Thymus (tissue), 11 donors: ENCODE data around the gene GART. TPM values are rescaled to one million over a fixed set of nuclear protein-coding genes. Genes with fewer than 3 reads are reported as not detected.

Experiments
- DNase-seq, 9 donors: peaks; one replicate each; pipeline ENCODE4 v3.0.0-alpha.2; 2013; ENCODE audit warnings: low spot score in 9 of 9, low read depth in 6 of 9, missing footprints in 1 of 9
- H3K27ac ChIP-seq, 2 donors: one replicate each; pipeline ENCODE4 v1.5.1; 2013; ENCODE audit warnings: control low read depth in 1 of 2, low read depth in 1 of 2, low read length in 1 of 2, mild to moderate bottlenecking in 1 of 2, moderate library complexity in 1 of 2
- H3K27me3 ChIP-seq, 2 donors: one replicate each; pipeline ENCODE4 v1.5.1; 2013; ENCODE audit warnings: low read length in 1 of 2; ENCODE audit not compliant: control insufficient read depth in 2 of 2, insufficient read depth in 1 of 2
- H3K36me3 ChIP-seq, 2 donors: one replicate each; pipeline ENCODE4 v1.5.1; 2013; ENCODE audit warnings: low read length in 1 of 2, mild to moderate bottlenecking in 1 of 2, moderate library complexity in 1 of 2; ENCODE audit not compliant: control insufficient read depth in 2 of 2, insufficient read depth in 2 of 2
- H3K4me1 ChIP-seq, 2 donors: one replicate each; pipeline ENCODE4 v1.5.1; 2013; ENCODE audit warnings: low read length in 2 of 2; ENCODE audit not compliant: control insufficient read depth in 2 of 2, insufficient read depth in 2 of 2
- H3K4me3 ChIP-seq, 2 donors: one replicate each; pipeline ENCODE4 v1.5.1; 2013; ENCODE audit warnings: low read length in 2 of 2, control low read depth in 1 of 2, mild to moderate bottlenecking in 1 of 2
- H3K9me3 ChIP-seq, 2 donors: one replicate each; pipeline ENCODE4 v1.5.1; 2013; ENCODE audit warnings: low read length in 1 of 2, mild to moderate bottlenecking in 1 of 2; ENCODE audit not compliant: control insufficient read depth in 2 of 2, insufficient read depth in 1 of 2
- WGBS: extraction: QIAGEN DNeasy Blood & Tissue Kit; methylation state at CpG from one replicate; pipeline ENCODE4 v1.1.7; 2013; 5-methylcytosine and 5-hydroxymethylcytosine counted together
- polyA plus RNA-seq: library from polyadenylated mRNA; stranded (reverse); fragments of 200-250 nt; gene quantifications from one replicate; pipeline ENCODE4 v1.2.3, GENCODE V29; 2013
- total RNA-seq: library from RNA; stranded (reverse); fragments of 120-200 nt; gene quantifications from one replicate; pipeline ENCODE4 v1.2.4, GENCODE V29; 2013
- donor health status: healthy.

Gene GART
- total and polyA plus RNA-seq, 2 donors: 29.5 to 58.5 TPM

GRCh38 chr21:33558777-33559421 is 17.0 kb upstream of the GART start:
- Histone ChIP-seq H3K9me3 (no peaks in the 10 kb centered on the region), H3K4me3 (no peak overlapping the region), H3K36me3 (peaks cover 32 to 83% of the 10 kb centered on the region in 2 donors), H3K27me3 (no peaks in the 10 kb centered on the region), H3K27ac (no peak overlapping the region), H3K4me1 (no peaks in the 10 kb centered on the region)
- no peak for DNase-seq
- WGBS: 96% methylated on average over 4 of the region's 4 CpGs

GRCh38 chr21:33557447-33557846 is 15.5 kb upstream of the GART start:
- Histone ChIP-seq H3K36me3 (peaks cover 47 to 94% of the 10 kb centered on the region in 2 donors), H3K27ac (no peak overlapping the region), H3K9me3 (no peaks in the 10 kb centered on the region), H3K27me3 (no peaks in the 10 kb centered on the region), H3K4me3 (no peak overlapping the region), H3K4me1 (peaks cover 0 to 2% of the 10 kb centered on the region in 2 donors)
- DNase-seq: no peak
- over 99% methylated on average over 19 of the region's 19 CpGs for WGBS

- no peak for DNase-seq
- H3K27ac ChIP-seq: no peak overlapping the region
- 98% methylated on average over 32 of the region's 32 CpGs for WGBS
- H3K36me3 ChIP-seq: peaks cover 65 to 96% of the 10 kb centered on the region in 2 donors
- H3K9me3 ChIP-seq: peaks cover 0 to 5% of the 10 kb centered on the region in 2 donors
- H3K27me3 ChIP-seq: no peaks in the 10 kb centered on the region
- H3K4me1 ChIP-seq: peaks cover 0 to 2% of the 10 kb centered on the region in 2 donors
- no peak overlapping the region for H3K4me3 ChIP-seq
Measured at GRCh38 chr21:33554982-33555344, 13.0 kb upstream of the GART start.

- Histone ChIP-seq H3K9me3 (peaks cover 0 to 5% of the 10 kb centered on the region in 2 donors), H3K27me3 (no peaks in the 10 kb centered on the region), H3K36me3 (peaks cover 66 to 96% of the 10 kb centered on the region in 2 donors), H3K4me1 (peaks cover 0 to 2% of the 10 kb centered on the region in 2 donors), H3K27ac (no peak overlapping the region), H3K4me3 (no peak overlapping the region)
- DNase-seq: no peak
- WGBS: 98% methylated on average over 18 of the region's 18 CpGs
Measured at GRCh38 chr21:33554236-33554981, 12.5 kb upstream of the GART start.

- Histone ChIP-seq H3K9me3 (peaks cover 0 to 5% of the 10 kb centered on the region in 2 donors), H3K27me3 (no peaks in the 10 kb centered on the region), H3K4me1 (peaks cover 0 to 2% of the 10 kb centered on the region in 2 donors), H3K36me3 (peaks cover 66 to 90% of the 10 kb centered on the region in 2 donors), H3K4me3 (no peak overlapping the region), H3K27ac (no peak overlapping the region)
- 99% methylated on average over 12 of the region's 12 CpGs for WGBS
- no peak for DNase-seq
Measured at GRCh38 chr21:33552999-33553598, 11.2 kb upstream of the GART start.

GRCh38 chr21:33552093-33552998 is 10.4 kb upstream of the GART start:
- 98% methylated on average over 24 of the region's 24 CpGs for WGBS
- peaks cover 0 to 2% of the 10 kb centered on the region in 2 donors for H3K4me1 ChIP-seq

GRCh38 chr21:33551664-33552063 is 9.7 kb upstream of the GART start:
- H3K4me1 ChIP-seq: peaks cover 0 to 2% of the 10 kb centered on the region in 2 donors
- H3K27me3 ChIP-seq: no peaks in the 10 kb centered on the region
- H3K27ac ChIP-seq: no peak overlapping the region
- WGBS: 98% methylated on average over 2 of the region's 2 CpGs
- DNase-seq: no peak
- H3K36me3 ChIP-seq: peaks cover 57 to 84% of the 10 kb centered on the region in 2 donors
- H3K4me3 ChIP-seq: no peak overlapping the region
- H3K9me3 ChIP-seq: peaks cover 0 to 5% of the 10 kb centered on the region in 2 donors

More at GRCh38 chr21:33552093-33552998, 10.4 kb upstream of the GART start:
- Histone ChIP-seq H3K9me3 (peaks cover 0 to 5% of the 10 kb centered on the region in 2 donors), H3K27me3 (no peaks in the 10 kb centered on the region), H3K4me3 (no peak overlapping the region), H3K27ac (no peak overlapping the region), H3K36me3 (peaks cover 61 to 85% of the 10 kb centered on the region in 2 donors)
- no peak for DNase-seq

GRCh38 chr21:33550772-33551660 is 9.1 kb upstream of the GART start:
- WGBS: 99% methylated on average over 23 of the region's 23 CpGs
- Histone ChIP-seq H3K9me3 (peaks cover 0 to 5% of the 10 kb centered on the region in 2 donors), H3K27me3 (no peaks in the 10 kb centered on the region), H3K4me1 (peaks cover 0 to 2% of the 10 kb centered on the region in 2 donors), H3K4me3 (no peak overlapping the region), H3K27ac (no peak overlapping the region), H3K36me3 (peaks cover 57 to 83% of the 10 kb centered on the region in 2 donors)
- DNase-seq: no peak
